Measurements from ENCODE around the gene NPHP4.

- no peak for TF ChIP-seq CTCF (IDR thresholded peaks at IDR 0.05)
- no peak for TF ChIP-seq POLR2A (IDR thresholded peaks at IDR 0.05)
Observed at GRCh38 chr1:5904551-5904950, 87.7 kb downstream of the NPHP4 start.

Data from lower leg skin (tissue), 3 donors.